ENCODE data around the gene RAD51AP1.
"Not testable (repeated sequence)": the region's sequence is repeated elsewhere in the genome, so short reads cannot be mapped to it uniquely, and the experiment has no call there.

DNA sequence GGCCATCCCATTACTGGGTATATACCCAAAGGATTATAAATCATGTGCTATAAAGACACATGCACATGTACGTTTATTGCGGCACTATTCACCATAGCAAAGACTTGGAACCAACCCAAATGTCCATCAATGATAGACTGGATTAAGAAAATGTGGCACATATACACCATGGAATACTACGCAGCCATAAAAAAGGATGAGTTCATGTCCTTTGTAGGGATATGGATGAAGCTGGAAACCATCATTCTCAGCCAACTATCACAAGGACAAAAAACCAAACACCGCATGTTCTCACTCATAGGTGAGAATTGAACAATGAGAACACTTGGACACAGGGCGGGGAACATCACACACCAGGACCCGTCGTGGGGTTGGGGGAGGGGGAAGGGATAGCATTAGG is 15.2 kb upstream of the RAD51AP1 start:
- TF ChIP-seq, protein P1, sequence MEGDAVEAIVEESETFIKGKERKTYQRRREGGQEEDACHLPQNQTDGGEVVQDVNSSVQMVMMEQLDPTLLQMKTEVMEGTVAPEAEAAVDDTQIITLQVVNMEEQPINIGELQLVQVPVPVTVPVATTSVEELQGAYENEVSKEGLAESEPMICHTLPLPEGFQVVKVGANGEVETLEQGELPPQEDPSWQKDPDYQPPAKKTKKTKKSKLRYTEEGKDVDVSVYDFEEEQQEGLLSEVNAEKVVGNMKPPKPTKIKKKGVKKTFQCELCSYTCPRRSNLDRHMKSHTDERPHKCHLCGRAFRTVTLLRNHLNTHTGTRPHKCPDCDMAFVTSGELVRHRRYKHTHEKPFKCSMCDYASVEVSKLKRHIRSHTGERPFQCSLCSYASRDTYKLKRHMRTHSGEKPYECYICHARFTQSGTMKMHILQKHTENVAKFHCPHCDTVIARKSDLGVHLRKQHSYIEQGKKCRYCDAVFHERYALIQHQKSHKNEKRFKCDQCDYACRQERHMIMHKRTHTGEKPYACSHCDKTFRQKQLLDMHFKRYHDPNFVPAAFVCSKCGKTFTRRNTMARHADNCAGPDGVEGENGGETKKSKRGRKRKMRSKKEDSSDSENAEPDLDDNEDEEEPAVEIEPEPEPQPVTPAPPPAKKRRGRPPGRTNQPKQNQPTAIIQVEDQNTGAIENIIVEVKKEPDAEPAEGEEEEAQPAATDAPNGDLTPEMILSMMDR (IDR thresholded peaks at IDR 0.05): not testable (repeated sequence)
- TF ChIP-seq POLR2A (IDR thresholded peaks at IDR 0.05): not testable (repeated sequence)

Data from lower leg skin (tissue), 3 donors.